GM10248 (cell line): ENCODE data around the gene KRT15.

Experiments used
- CTCF ChIA-PET: fragments of 300-600 bp; sonication (Branson Sonifier 250); formaldehyde crosslinking; extraction: SDS; loops from one replicate; lab custom pipeline; 2021; ENCODE audit warnings: antibody characterized with exemption; lab: Yijun Ruan, JAX
- POLR2A ChIA-PET: fragments of 350-650 bp; sonication (Branson Sonifier 250); formaldehyde crosslinking; extraction: SDS; loops from one replicate; lab custom pipeline; 2020; ENCODE audit warnings: antibody characterized with exemption; lab: Yijun Ruan, JAX
- DNase-seq: peaks from one replicate; pipeline ENCODE4 v3.0.0; 2012; ENCODE audit errors: extremely low spot score
- TF ChIP-seq, protein P1 (sequence below): IDR thresholded peaks from 2 replicates; pipeline ENCODE4 v1.5.1; 2012; ENCODE audit warnings: mild to moderate bottlenecking, low read depth; ENCODE audit errors: extremely low read depth, missing control alignments, control extremely low read depth

Gene KRT15

DNA sequence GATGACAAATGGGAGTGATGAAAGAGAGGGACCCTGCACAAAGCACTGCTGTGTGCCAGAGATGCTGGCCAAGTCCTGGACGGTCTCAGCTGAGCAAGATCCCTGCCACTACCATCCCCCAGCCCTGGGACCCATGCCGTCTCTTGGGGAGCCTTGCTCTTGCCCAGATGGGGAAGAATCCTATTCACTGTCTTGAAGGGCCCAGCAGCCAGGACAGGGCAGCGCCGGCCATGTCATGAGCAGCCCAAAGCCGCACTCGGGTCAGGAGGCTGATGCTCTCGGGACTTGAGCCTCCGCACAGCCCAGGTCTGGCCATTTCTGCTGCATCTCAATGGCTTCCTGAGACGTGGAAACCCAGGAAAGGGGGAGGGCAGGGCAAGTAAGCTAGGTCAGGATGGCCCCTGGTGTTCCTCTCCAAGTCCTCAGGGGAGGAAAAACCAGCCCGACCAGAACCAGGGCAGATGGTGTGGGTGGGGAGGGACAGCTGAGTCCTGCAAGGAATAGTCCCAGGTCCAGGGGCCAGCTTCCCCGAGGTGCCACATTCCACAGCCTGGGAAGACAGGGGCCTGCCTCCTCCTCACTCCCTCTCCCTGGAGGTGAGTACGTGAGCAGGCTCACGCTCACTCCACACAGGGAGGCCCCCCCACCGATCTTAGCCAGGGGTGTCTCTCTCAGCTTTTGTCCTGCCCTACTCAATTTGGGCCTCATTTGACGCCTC lies 17.2 kb upstream of the KRT15 start:
- TF ChIP-seq, protein P1, sequence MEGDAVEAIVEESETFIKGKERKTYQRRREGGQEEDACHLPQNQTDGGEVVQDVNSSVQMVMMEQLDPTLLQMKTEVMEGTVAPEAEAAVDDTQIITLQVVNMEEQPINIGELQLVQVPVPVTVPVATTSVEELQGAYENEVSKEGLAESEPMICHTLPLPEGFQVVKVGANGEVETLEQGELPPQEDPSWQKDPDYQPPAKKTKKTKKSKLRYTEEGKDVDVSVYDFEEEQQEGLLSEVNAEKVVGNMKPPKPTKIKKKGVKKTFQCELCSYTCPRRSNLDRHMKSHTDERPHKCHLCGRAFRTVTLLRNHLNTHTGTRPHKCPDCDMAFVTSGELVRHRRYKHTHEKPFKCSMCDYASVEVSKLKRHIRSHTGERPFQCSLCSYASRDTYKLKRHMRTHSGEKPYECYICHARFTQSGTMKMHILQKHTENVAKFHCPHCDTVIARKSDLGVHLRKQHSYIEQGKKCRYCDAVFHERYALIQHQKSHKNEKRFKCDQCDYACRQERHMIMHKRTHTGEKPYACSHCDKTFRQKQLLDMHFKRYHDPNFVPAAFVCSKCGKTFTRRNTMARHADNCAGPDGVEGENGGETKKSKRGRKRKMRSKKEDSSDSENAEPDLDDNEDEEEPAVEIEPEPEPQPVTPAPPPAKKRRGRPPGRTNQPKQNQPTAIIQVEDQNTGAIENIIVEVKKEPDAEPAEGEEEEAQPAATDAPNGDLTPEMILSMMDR = no peak
- ChIA-PET CTCF (interaction anchor here (2.0 to 4.4 kb wide), 2 partner anchors 14 to 127 kb away, joined by 6 to 31 read pairs; no protein-coding TSS in a partner anchor), POLR2A (no interaction called here)
- DNase-seq = no peak

DNA sequence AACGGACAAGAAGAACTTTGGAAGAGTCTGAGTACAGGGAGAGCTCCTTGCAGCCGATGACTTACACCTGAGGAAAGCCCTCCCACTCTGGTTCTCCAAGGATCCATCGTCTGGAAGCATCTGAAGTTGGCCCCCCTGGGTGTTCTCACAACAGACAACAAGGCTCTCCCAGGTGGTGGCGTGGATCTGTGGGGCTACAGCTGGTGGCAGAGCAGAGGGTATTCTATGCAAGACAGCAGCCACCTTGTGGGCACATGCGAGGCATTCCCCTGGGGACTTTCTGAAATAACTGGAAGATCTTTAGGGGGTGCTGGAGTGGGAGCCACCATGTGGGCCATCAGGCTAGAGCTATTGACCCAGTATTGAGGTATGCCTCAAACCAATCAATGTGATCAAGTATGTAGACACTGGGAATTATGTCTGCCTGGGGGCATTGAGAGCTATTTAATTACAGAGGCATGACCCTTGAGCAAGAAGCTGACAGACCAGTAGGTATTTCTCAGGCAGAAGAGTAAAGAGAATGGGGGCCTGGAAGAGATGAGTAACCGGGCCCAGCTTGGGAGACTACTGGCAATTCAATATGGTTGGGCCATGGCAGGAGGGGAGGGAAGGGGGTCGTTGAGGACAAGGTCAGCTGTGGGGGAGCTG lies 16.3 kb upstream of the KRT15 start:
- CTCF ChIA-PET = interaction anchor here (1.3 to 4.4 kb wide), 3 partner anchors 15 to 127 kb away, joined by 4 to 31 read pairs (median 6); no protein-coding TSS in a partner anchor
- DNase-seq = no peak
- TF ChIP-seq, protein P1 = no peak
- POLR2A ChIA-PET = no interaction called here

DNA sequence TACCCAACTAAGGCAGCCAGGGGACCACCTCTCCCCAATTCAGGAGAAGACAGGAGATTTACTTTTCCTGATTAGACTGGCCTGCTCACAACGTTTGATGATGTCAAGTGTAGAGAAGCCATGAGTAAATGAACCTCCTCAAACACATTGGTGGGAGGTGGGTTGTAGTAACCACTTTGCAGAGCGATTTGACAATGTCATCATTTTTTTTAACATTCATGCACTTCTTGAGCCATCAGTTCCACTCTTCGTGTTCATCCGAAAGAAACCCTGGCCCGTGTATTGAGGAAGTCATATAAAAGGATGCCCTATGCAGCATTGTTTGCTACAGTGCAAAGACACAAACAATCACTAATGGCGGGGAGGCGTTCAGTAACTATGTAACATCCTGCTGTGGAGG lies 14.9 kb upstream of the KRT15 start:
- DNase-seq = no peak
- POLR2A ChIA-PET = no interaction called here
- TF ChIP-seq, protein P1 = no peak
- CTCF ChIA-PET = interaction anchor here (1.6 to 2.0 kb wide), 3 partner anchors 9 to 129 kb away, joined by 5 to 19 read pairs (median 6); no protein-coding TSS in a partner anchor

DNA sequence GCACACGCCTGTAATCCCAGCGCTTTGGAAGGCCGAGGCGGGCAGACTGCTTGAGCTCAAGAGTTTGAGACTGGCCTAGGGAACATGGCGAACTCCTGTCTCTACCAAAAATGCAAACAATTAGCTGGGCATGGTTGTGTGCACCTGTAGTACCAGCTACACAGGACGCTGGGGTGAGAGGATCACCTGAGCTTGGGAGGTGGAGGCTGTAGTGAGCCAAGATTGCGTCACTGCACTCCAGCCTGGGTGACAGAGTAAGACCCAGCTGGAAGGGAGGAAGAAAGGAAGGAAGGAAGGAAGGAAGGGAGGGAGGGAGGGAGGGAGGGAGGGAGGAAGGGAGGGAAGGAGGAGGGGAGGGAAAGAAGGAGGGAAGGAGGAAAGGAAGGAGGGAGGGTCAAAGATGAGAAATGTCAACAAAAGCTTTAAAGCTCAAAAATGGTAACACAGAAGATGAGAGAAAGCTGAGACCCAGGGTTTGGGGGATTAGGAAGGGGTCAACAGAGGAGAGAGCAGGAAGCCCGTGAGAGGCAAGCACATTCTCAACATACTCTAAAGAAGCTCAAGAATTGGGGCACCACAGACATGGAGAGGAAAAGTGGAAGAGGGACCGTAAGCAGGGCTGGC lies 14.4 kb upstream of the KRT15 start:
- no peak for DNase-seq
- POLR2A ChIA-PET = no interaction called here

DNA sequence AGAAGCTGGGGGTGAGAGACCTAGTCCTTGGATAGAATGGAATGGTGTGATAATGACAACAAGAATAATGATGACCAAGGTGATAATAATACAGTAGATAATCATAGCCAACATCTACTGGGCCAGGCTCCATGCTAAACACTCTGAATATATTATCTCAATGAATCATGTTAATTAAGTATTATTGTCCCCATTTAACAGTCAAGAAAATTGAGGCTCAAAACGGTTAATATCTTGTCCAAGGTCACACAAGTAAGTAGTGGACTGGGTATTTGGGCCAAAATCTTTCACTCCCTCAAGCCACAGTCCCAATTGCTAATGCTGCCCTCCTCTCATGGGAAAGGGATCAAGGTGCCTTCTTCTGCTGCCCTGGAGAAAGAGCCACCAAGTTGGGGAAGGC lies 13.3 kb upstream of the KRT15 start:
- POLR2A ChIA-PET = no interaction called here
- TF ChIP-seq, protein P1 = no peak
- no peak for DNase-seq
- CTCF ChIA-PET = interaction anchor here (1.6 to 1.9 kb wide), 2 partner anchors 11 to 17 kb away, joined by 5 to 19 read pairs; no protein-coding TSS in a partner anchor

More for the DNA sequence above, 14.4 kb upstream of the KRT15 start:
- TF ChIP-seq, protein P1 = no peak
- CTCF ChIA-PET = interaction anchor here (1.6 to 1.9 kb wide), 2 partner anchors 9 to 16 kb away, joined by 5 to 19 read pairs; no protein-coding TSS in a partner anchor
